T1000 (cell line): ENCODE data around the gene TKTL1.

ENCODE experiments used
- DNase-seq: peaks from one replicate; lab custom pipeline; 2025; ENCODE audit warnings: mixed read lengths; lab: John Stamatoyannopoulos, UW

Gene TKTL1

GRCh38 chrX:154378059-154378798 lies 82.6 kb downstream of the TKTL1 start:
- DNase-seq = no peak

DNA sequence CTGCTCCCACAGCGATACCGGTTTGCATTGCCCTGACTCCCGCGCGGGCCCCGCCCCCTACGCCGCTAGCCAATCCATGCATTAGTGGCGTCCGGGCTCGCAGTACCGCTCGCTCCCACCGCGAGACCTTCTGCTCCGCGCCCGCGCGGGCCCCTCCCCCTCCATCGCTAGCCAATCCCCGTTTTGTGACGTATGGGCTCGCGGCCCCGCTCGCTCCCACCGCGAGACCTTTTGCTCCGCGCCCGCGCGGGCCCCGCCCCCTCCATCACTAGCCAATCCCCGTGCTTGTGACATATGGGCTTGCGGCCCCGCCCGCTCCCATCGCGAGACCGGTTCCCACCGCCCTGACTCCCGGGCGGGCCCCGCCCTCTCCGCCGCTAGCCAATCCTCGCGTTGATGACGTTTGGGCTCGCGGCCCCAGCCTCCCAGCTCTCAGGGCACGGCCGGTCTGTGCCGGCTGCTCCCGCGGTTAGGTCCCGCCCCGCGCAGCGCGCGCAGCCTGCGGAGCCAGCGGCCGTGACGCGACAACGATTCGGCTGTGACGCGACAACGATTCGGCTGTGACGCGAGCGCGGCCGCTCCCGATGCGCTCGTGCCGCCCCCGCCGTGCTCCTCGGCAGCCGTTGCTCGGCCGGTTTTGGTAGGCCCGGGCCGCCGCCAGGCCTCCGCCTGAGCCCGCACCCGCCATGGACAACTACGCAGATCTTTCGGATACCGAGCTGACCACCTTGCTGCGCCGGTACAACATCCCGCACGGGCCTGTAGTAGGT lies 83.4 kb downstream of the TKTL1 start, which contains the start of gene EMD:
TSS of gene EMD (plus strand) at position 497 of the 770 bp plus-strand sequence. CDS start at position 687, 190 bp downstream.
- peak; percentile 93 for DNase-seq

DNA sequence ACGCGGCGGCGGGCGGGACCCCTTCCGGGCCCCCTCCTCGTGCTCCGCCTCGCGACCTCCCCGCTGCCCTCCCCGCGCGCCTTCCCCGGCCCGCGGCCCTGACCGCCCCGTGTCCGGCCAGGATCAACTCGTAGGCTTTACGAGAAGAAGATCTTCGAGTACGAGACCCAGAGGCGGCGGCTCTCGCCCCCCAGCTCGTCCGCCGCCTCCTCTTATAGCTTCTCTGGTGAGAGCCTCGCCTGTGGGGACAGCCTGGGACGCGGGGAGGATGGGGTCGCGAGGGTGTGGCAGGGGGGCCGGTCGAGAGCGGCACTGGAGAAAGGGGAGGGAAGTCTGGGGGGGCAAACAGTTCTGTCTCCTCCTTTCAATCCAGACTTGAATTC lies 84.0 kb downstream of the TKTL1 start:
- no peak for DNase-seq
